ENCODE results near the gene SLC16A10. TPM values are rescaled to one million over a fixed set of nuclear protein-coding genes. Genes with fewer than 3 reads are reported as not detected.
"Not testable (repeated sequence)": the region's sequence is repeated elsewhere in the genome, so short reads cannot be mapped to it uniquely, and the experiment has no call there.

SLC16A10 gene
- total RNA-seq, 1 donor from 2014 or later, result 2.4 TPM

DNA sequence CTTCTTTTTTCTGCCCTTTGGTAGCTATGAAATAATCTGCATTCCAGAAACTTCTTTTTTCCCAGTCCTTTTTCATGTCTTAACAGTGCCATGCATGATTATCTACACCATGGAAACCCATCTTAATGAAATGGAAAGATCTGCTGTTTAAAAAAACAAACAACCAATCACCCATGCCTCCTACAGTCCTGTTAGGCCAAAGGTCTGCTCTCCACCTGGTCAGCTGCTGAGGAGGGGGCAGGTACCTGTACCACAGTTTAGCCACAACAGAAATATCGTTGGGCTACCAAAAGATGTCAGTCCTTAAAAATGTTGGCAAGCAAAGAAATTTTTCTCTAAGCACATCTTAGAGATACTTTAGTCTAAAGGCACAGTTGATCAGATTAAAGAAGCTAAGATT is 112.6 kb downstream of the SLC16A10 start:
- peaks cover 2% of the 10 kb centered on the region for H3K27me3 Mint-ChIP-seq (ENCODE audit: unreplicated experiment)
- H3K27ac Mint-ChIP-seq (ENCODE audit: unreplicated experiment), result no peak overlapping the region
- TF ChIP-seq, protein P1, sequence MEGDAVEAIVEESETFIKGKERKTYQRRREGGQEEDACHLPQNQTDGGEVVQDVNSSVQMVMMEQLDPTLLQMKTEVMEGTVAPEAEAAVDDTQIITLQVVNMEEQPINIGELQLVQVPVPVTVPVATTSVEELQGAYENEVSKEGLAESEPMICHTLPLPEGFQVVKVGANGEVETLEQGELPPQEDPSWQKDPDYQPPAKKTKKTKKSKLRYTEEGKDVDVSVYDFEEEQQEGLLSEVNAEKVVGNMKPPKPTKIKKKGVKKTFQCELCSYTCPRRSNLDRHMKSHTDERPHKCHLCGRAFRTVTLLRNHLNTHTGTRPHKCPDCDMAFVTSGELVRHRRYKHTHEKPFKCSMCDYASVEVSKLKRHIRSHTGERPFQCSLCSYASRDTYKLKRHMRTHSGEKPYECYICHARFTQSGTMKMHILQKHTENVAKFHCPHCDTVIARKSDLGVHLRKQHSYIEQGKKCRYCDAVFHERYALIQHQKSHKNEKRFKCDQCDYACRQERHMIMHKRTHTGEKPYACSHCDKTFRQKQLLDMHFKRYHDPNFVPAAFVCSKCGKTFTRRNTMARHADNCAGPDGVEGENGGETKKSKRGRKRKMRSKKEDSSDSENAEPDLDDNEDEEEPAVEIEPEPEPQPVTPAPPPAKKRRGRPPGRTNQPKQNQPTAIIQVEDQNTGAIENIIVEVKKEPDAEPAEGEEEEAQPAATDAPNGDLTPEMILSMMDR (IDR thresholded peaks at IDR 0.05; ENCODE audit: unreplicated experiment), result no peak
- H3K9me3 Mint-ChIP-seq (ENCODE audit: unreplicated experiment), result no peaks in the 10 kb centered on the region
- H3K36me3 Mint-ChIP-seq (ENCODE audit: low read depth, unreplicated experiment), result no peaks in the 10 kb centered on the region
- no peaks in the 10 kb centered on the region for H3K4me1 Mint-ChIP-seq (ENCODE audit: unreplicated experiment)
- H3K4me3 Mint-ChIP-seq (ENCODE audit: unreplicated experiment), result no peak overlapping the region
- DNase-seq (ENCODE audit: low spot score), result no peak

DNA sequence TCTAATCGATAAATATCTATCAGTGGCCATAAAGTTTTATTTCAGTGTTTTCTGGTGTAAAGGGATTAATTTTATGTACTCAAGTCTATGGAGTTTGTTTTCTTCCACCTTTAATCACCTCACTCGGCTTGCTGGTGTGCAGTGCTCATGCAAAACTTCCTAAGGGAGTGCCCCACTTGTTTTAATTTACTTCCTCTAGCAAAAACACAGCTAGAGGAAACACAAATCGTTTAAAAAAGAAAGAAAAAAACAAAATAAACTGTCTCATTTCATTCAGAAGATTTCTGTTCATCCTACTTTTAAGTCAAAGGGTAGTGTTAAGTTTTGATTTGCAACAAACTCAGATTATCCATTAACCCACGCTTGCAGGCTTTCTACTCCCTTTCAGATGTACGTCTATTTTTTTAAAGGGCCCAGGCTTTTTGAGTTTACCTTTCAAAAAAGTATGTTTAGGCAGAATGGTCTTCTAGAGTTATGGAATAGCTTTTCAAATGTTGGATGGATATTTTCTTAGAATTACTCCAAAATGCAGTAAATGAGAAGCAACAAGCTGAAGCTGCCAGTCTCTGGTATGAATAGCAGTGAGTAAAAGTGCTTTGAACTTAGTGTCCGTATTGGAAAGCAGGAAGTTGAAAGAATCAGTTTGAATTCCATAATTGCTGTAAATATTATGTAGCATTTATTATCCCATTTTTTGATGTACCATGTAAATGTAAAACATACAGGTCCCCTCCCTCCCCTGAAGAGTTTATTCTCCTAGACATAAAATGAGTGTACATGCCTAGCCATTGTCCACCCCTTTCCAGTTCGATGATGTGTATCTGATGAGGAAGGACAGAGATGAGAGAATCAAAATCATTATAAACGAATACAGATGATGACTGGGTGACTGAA is 113.3 kb downstream of the SLC16A10 start:
- Mint-ChIP-seq H3K9me3 (ENCODE audit: unreplicated experiment) (no peaks in the 10 kb centered on the region), H3K27ac (ENCODE audit: unreplicated experiment) (no peak overlapping the region)

DNA sequence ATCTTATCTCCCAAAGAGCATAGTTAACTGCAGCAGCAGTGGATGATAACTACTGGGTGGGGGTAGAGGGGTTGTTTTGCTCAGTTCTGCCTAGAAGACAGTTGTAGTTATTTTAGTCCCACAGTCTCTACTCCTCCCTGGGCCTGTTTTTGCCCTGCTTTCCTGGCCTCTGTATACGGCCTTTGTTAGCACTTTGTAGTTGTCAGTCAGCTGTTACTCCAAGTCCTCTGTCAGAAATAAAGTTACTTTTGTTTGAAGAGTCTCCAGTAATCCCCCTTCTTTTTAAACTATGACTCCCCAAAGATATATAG is 113.9 kb downstream of the SLC16A10 start:
- Mint-ChIP-seq H3K9me3 (ENCODE audit: unreplicated experiment) (no peaks in the 10 kb centered on the region), H3K27ac (ENCODE audit: unreplicated experiment) (no peak overlapping the region), H3K4me1 (ENCODE audit: unreplicated experiment) (no peaks in the 10 kb centered on the region), H3K36me3 (ENCODE audit: low read depth, unreplicated experiment) (no peaks in the 10 kb centered on the region), H3K27me3 (ENCODE audit: unreplicated experiment) (peaks cover 2% of the 10 kb centered on the region), H3K4me3 (ENCODE audit: unreplicated experiment) (no peak overlapping the region)
- no peak for DNase-seq (ENCODE audit: low spot score)
- TF ChIP-seq, protein P1 (IDR thresholded peaks at IDR 0.05; ENCODE audit: unreplicated experiment), result no peak

More for the DNA sequence above, 113.3 kb downstream of the SLC16A10 start:
- TF ChIP-seq, protein P1 (IDR thresholded peaks at IDR 0.05; ENCODE audit: unreplicated experiment), result no peak
- H3K4me3 Mint-ChIP-seq (ENCODE audit: unreplicated experiment), result no peak overlapping the region
- no peaks in the 10 kb centered on the region for H3K4me1 Mint-ChIP-seq (ENCODE audit: unreplicated experiment)
- DNase-seq (ENCODE audit: low spot score), result no peak
- H3K36me3 Mint-ChIP-seq (ENCODE audit: low read depth, unreplicated experiment), result no peaks in the 10 kb centered on the region
- H3K27me3 Mint-ChIP-seq (ENCODE audit: unreplicated experiment), result peaks cover 2% of the 10 kb centered on the region

DNA sequence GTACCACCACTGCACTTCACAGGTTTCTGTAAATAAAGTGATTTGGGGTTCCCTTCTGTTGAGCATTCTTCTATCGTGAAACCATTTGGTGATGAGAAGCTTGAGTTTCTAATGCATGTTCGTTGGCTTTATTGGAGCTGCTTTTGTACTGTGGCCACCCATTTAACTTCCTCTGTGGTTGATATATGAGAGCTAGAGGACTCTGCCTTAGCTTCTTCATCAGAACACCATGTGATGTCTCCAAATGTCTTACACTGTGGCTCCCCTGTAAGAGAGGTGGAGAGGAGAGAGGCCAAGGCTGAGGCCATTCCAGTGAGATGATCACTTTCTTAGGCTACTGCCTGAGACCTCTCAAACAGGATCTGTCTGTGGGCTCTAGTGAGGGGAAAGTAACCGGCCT is 114.5 kb downstream of the SLC16A10 start:
- Mint-ChIP-seq H3K4me3 (ENCODE audit: unreplicated experiment) (no peak overlapping the region), H3K4me1 (ENCODE audit: unreplicated experiment) (no peaks in the 10 kb centered on the region), H3K36me3 (ENCODE audit: low read depth, unreplicated experiment) (no peaks in the 10 kb centered on the region), H3K9me3 (ENCODE audit: unreplicated experiment) (no peaks in the 10 kb centered on the region), H3K27me3 (ENCODE audit: unreplicated experiment) (peaks cover 2% of the 10 kb centered on the region), H3K27ac (ENCODE audit: unreplicated experiment) (no peak overlapping the region)
- DNase-seq (ENCODE audit: low spot score), result no peak
- TF ChIP-seq, protein P1 (IDR thresholded peaks at IDR 0.05; ENCODE audit: unreplicated experiment), result no peak

DNA sequence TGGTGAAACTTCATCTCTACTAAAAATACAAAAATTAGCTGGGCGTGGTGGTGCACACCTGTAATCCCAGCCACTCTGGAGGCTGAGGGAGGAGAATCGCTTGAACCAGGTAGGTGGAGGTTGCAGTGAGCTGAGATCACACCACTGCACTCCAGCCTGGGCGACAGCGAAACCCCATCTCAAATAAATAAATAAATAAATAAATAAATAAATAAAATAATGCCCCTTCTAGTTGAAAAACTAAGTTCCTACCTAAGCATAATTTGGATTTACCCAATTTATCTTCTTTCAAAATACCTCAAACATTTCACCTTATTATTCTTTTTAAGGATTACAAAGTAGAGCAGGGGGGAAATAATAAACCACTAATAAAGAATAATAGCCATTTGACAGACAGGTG is 116.2 kb downstream of the SLC16A10 start:
- H3K9me3 Mint-ChIP-seq (ENCODE audit: unreplicated experiment); H3K4me3 Mint-ChIP-seq (ENCODE audit: unreplicated experiment); H3K27ac Mint-ChIP-seq (ENCODE audit: unreplicated experiment); DNase-seq (ENCODE audit: low spot score); H3K27me3 Mint-ChIP-seq (ENCODE audit: unreplicated experiment); H3K36me3 Mint-ChIP-seq (ENCODE audit: low read depth, unreplicated experiment); H3K4me1 Mint-ChIP-seq (ENCODE audit: unreplicated experiment): not testable (repeated sequence)
